GM18517 (cell line): ENCODE data around the gene FOXO6.

Source experiments
- ATAC-seq: cut with Tn5 transposase; IDR thresholded peaks from one replicate; pipeline ENCODE4 v1.9.1; 2021; ENCODE audit warnings: mild to moderate bottlenecking, moderate library complexity; ENCODE audit not compliant: unreplicated experiment

FOXO6 gene

DNA sequence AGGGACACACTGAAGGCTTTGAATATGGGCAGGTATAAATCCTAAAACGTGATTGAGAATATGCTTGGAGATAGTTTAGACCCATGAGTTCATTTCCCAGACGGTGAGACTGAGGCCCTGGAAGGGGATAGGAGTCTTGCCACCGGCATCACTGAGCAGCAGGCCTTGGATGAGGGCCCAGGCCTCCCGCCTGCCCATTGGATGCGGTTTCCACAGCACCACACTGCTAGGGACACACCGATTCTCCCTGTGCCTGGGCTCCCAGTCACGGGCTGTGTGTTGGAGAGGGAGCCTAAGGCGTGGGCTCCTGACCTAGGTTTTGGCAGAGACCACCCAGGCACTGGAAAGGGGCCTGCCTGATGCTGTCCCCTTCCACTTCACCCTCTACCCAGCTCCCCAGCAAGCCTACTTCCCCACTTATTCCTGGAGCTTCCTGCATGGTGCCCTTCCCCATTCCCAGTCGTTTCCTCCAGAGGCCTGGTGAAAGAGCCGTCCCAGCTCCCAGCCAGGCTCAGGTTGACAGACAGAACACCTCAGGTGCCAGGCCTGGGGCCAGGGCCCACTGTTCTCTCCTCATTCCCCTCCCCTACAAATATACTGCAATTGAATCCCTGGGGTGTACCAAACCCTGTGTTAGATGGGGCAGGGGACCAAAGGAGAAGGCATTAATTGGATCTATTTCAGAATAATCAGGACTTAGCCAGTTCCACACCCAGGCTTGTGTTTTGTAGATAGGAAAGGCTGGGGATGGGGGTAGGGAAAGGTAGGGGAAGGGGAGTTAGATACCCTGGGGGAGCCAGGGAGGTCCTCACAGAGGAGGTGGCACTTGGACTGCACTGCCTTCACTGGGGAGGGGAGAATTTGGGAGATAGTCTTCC, 3.4 kb downstream of the FOXO6 start:
- no peak for ATAC-seq

DNA sequence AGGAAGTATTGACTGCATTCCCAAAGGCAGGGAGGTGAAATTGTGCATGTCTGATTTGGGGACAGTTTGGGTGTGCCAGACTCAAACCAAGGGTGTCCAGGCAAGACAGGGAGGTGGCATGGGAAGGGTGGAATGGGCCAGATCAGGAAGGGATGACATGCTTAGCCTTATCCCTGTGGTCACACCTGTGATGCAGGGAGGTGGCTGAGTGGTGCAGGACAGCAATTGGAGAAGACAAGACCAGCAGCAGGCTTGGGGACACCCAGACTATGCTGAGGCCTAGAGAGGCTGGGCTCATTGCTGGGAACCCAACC, 4.0 kb downstream of the FOXO6 start:
- ATAC-seq, result no peak

DNA sequence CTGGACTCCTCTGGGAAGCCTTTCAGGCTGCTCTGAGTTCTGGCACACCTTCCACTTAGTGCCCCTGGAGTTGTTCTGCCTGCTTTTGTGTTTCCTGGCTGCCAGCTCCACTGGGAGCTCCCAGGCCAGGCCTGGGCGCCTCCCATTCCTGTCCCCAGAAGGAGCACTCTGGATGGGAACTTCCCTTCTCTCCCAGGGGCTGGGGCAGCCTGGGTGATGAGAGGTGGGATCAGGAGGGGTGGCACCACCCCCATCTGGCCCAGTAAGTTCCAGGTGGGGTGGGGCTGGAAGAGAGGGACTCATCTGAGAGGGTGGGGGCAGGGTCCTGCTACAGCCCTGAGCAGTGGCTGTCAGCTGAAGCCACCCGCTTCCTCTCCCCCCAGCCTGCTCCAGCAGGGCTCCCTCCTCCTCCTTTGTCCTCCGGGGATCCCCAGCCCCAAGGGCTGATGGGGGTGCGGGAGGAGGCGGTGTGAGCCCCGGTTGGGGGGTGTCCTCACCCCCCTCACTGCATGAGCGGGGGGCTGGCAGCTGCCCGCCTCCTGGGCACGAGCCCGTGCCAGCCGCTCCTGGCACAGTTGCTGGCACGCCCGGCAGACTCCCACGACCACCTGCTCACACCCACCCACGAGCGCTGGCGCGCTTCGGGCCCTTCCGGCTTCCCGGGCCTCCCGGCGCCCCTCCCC, 4.7 kb downstream of the FOXO6 start:
- ATAC-seq, result no peak

DNA sequence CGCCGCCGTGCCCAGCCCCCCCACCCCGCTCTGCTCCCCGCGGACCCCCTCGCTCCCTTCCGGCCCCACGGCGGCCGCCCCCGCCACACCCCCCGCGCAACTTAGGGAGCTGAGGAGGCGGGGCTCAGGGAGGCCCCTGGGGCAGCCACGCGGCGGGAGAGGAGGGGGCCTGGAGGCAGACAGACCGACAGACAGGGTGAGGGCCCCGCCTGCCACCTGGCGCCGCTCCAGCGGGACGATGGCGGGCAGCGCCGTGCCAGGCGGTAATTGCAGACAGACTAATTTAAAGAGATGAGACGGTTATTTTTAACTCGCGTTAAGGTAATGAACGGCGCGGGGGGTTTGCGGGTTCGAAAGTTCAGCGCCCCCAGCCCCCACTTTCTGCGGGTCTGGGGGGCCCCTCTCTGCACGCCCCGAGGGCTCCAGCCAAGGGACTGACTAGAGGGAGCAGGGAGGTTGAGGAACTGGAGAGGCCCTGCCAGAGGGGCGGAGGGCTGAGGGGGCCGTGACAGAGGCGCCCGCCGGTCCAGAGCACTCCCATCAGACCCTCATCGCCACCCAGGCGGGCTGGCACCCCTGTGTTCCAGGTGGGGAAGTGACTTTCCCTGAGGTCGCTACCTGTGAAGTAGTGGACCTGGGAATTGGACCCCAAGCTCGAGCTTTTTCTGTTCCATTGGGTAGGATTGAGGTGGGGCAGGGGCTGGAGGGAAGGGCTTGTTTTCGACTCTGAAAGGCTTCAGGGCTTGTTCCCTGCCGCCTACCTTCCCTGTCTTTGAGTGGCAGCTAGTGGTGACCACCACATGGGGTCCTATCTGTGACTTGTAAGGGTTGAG, 5.4 kb downstream of the FOXO6 start:
- no peak for ATAC-seq

DNA sequence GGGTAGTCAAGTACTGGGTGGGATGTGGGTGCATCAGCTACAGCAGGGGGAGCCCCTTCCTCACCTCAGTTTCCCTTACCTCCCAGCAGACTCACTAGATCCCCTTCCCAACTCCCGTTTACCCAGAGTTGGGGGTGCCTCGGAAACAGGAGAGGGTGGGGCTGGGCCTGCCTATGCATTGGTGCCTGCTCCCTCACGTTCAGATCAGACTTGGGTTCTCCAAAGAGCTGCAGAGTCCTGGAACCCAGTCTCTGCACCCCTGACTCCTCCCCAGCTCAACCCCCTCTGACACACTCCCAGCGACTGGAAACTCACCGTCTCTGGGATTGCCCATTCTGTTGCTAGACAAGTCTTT, 6.0 kb downstream of the FOXO6 start:
- no peak for ATAC-seq

DNA sequence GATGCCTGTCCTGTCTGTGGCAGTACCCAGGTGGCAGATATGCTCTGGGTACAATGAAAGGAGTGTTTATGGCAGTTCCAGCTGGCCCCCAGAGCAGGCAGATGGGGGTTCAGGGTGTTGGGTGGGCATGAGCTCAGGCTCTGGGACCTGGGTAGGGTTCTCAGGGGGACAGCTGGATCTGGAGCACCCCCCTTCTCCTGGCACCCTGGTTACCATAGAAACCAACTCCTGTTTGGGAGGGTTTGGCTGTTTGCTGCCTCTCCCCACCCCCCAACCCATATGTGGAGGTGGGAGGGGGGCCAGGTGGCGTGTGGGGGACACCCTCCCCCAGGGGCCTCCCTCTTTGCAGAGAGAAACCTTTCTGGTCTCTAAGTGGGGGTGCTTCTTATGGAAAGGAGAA, 7.1 kb downstream of the FOXO6 start:
- no peak for ATAC-seq

DNA sequence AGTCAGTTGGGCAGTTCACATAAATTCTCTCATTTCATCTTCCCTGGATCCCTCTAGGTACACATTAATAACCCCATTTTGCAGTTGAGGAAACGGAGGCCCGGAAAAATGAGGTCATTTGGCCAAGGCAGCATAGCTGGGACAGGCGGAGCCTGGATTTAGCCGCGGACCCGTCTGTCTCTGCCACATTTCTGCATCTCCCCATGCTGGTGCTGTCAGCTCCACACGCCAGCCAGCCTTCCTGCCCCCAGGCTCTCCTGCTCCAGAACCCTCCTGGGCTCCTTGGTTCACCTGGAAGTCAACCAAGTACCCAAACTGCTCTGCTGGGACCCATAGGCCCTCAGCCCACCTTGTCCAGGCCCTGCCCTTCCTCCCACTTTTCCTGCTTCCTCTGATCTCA, 7.6 kb downstream of the FOXO6 start:
- ATAC-seq, result no peak

DNA sequence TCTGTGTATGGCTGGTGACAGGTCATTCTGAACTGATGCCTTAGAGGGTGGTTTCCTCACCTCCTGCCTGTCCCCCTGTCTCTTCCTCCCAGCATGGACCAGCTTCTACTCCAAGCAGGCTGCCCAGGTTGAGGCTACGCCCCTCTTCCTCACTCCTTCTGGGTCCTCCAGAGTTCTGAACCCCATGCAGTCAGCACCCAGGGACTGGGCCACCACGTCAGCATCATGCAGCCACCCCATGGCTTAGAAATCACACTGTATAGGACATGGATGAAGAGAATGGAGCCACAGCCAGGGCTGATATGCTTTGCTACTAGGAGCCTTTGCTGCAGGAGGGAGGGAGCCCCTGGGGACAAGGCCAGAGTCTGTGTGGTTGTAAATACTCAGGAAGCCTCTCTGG, 8.3 kb downstream of the FOXO6 start:
- ATAC-seq, result no peak

DNA sequence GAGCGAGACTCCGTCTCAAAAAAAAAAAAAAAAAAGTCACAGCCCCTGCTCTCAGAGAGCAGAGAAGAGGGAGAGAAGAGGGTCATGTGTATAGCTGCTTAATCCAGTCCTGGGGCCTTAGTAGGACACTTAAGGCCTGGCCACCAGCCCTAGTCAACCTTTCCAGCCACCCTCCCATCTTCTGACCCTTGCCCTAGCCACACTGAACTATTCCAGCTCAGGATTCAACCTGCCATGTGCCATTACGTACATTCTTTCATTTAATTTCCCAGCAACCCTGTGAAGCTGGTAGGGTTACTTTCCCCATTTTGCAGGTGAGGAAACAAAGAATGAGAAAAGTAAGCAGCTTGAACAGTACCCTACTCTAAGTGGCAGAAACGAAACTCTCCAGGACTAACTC, 9.0 kb downstream of the FOXO6 start:
- no peak for ATAC-seq

DNA sequence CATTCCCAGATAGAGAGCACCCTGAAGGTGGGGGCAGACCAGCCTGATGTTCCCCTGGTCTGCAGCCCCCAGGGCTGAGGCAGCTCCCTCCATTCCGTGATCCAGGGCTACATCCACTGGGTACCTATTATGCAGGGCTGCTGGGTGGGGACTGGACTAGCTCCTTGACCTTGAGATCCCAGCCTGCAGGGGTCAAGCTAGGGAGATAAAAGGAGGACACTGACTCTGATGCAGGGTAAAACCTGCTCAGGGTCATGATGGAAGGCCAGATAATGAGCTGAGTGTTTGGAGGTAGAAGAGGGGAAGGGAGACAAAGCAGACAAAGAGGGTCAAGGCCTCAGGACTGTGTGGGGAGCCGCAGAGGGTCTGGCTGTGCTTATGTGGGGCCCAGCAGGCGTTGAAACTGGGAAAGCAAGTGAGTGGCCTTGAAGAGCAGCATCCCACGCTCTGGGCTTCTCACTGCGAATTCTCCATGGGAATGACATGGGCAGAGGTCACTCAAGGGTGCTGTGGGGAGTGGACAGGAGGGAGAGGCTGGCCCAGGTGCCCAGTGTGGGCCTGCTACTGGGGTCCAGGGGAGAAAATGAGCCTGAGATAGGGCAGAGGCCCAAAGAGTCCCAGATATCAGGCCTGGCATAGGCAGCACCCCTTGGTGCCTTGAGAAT, 9.7 kb downstream of the FOXO6 start:
- no peak for ATAC-seq

DNA sequence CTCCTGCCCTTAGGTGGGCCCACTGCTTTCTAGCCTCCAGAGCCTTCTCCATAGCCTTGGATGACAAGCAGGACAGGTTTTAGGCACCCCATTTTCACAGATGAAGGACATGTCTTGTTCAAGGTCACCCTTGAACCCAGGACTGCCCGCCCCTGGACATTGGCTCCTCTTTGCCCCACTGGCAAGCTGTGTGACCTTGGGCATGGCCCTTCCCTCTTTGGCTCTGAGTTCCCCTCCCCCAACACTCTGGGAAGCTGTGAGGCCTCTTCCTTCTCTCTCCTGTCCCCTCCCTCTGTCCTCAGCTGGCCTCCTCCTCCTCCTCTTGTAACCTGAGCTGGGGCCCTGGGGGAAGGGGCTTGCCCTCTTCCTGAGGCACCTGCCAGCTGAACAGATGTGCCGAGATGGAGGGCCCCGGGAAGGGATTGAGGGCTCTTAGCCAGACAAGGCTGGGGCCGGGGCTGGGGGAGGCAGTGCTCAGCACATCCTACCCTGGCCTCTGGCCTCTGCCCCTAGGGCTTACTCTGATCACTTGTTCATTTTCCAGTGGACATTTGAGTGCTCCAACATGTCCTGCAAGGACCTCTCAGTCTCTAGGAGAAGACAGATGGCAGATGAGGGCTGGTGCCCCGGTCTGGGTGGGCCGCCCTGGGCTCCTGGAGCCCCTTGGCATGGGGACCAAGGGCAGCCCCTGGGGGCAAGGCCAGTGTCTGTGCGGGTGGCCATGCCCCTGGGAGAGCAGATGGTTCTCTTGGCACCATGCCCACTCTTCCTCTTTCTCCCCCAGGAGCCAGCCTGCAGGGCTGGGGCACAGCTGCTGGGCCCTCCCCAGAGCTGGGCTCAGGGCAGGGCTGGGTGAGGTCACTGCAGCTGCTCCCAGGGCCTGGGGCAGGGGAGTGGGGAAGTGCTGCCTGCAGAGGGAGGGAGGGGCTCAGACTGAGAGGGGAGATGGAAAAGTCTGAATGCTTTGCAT, 10.7 kb downstream of the FOXO6 start:
- no peak for ATAC-seq

DNA sequence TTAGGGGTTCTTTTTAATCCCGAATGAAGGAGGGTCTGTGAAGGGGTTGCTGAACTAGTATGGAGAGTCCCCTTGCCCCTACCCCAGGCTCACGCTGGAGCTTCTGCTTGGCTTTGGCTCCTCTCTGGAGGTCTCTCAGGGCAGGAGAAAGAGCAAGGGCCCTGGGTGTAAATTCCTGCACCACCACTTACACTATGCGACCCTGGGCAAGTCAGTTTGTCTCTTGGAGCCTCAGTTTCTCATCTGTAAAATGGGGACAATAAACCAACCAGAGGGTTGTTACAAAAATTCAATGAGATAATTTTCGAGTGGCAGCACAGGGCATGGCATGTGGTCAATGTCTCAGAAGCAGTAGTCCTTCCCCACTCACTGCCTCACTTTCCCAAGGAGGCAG, 11.4 kb downstream of the FOXO6 start:
- ATAC-seq, result no peak

DNA sequence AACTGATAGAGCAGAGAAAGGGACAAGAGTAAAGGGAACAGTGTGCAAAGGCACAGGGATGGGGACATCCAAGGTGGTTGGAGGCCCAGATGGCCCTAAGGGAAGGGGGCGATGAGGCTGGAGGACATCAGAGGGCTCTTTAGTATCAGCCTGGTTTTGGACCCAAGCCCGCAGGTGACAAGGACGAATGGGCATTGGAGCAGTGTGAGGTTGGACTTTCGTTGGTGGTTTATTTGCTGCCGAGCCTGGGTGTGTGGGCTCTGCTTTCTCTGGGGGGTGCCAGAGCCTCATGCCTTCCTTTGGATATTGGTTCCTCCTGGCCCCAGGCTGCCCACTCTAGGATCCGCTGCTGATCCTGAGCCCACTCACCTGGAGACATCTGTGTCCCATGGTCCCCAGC, 12.1 kb downstream of the FOXO6 start:
- no peak for ATAC-seq

DNA sequence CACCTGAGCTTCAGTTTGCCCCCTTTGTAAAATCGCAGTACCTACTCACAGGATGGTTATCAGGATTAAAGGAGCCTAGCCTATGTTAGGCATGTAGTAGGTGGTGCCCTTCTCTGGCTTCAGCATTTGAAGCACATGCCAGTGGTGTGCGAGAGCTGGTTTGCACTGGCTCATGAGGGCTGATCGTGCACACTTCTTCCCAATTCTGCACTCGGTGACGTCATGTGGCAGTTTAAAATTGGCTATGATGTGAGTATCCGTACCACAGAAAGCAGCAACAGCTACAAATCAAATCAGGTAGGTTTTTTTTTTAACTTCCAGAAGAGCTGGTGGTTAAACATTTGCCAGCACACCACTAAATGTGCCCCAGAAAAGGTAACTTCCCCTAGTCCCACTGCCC, 13.5 kb downstream of the FOXO6 start:
- no peak for ATAC-seq

DNA sequence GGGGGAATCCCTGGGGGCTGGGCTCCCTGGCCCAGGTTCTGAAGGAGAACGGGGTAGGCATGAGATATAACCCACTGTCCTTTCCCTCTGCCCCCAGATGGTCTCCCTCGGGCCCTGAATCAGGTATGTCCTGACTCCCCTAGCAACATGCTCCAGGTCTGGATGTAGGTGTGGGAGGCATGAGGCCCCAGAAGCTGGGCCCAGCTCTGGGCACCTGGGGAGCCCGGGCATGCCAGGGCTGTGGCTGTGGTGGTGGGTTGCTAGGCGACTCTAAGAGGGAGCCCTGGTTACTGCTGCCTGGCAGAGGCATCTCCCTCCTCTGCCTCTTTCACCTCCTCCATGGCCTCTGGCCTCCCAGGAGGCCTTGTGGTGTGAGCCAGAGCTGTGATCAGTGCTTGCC, 16.2 kb downstream of the FOXO6 start:
- ATAC-seq, result no peak

DNA sequence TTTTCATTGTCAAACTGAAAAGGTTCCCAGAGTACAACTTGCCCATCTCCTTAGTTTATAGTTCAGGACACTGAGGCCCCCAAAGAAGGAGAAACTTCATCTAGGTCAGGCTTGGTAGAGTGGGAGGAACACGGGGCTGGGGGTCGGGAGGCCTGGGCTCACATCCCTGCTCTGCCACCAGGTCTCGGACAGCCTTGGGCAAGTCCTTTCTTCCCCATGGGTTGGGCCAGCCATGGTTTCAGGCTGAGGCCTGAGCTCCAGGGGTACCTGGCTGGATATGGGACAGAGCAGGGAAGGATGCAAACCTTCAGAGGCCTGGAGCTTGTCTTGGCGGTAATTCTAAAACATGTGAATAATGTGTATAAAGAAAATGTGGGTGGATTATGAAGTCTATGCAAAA, 17.0 kb downstream of the FOXO6 start:
- ATAC-seq, result no peak

DNA sequence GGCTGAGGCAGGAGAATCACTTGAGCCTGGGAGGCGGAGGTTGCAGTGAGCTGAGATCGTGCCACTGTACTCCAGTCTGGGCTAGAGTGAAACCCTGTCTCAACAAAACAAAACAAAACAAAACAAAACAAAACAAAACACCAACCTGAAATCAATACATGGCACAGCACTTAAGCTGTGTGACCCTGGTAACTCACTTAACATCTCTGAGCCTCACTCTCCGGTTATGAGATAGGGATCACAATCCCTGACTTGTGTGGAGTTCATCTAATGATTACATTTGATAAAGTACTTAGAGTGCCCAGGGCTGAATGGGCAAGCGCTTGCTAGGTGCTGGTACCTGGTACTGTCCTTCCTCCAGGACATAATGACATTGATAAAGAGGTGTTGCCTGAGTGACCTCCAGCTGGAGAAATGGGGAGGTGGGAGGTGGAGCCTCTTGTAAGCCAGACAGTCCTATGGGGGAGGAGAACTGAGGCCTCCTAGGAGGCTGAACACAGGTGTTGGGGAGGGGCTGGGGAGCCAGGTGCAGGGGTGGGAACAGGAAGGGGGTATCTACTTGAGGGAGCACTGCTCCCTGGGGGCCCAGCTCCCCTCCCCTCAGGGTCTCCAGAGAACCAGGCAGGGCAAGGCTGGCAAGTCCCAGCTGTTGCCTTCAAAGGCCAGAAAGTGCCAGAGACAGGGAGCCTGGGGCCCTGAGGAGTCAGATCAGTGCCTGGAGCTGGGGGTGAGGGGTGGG, 17.9 kb downstream of the FOXO6 start:
- no peak for ATAC-seq

DNA sequence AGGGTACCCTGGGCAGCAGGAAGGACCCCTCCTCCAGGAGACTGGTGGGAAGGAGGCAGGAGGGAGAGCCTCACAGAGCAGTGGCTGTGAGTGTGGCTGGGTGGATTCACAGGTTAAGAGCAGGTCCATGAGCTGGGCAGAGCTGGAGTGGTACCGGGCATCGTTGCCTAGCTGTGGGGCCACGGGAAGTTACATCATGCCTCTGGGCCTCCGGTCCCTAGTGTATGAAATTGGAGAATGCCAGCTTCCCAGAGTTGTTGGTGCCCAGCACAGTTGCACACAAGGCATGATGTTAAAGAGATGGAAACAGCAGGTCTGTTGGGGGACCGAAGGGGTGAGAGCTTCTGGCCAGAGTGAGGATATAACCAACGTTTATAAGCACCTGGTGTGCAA, 18.5 kb downstream of the FOXO6 start:
- ATAC-seq, result no peak

DNA sequence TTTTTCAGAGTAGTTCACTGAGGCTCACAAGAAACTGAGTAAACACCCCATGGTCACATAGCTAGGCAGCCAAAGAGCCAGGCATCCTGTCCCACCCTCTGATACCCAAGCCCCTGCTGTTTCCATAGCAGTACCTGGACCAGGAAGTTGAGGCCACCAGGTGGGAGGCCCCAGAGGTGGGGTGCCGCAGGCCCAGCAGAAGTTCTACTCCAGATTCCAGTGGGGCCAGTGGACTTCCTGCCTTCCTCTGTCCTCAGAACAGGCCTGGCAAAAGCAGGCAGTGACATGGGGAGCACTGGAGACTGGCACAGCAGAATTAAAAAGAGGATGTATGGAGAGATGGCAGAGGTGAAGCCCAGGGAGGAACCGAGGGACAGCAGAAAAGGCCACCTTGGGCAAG, 19.0 kb downstream of the FOXO6 start:
- ATAC-seq, result no peak
